HG03095 (cell line): Measurements from ENCODE around the gene HDAC4.
"Not testable (repeated sequence)": the region's sequence is repeated elsewhere in the genome, so short reads cannot be mapped to it uniquely, and the experiment has no call there.

ENCODE experiments used
- ATAC-seq: cut with Tn5 transposase; IDR thresholded peaks from one replicate; pipeline ENCODE4 v1.9.1; 2021; ENCODE audit warnings: moderate library complexity; ENCODE audit not compliant: unreplicated experiment

The HDAC4 gene

GRCh38 chr2:239400596-239401066, at the start of gene HDAC4:
TSS of gene HDAC4 (minus strand) at chr2:239401020. CDS start at chr2:239352699, 48,321 bp downstream.
- no peak for ATAC-seq

GRCh38 chr2:239449468-239449867, 48.6 kb upstream of the HDAC4 start:
- not testable (repeated sequence) for ATAC-seq

- ATAC-seq, result no peak
Observed at GRCh38 chr2:239445771-239446524, 45.1 kb upstream of the HDAC4 start.

DNA sequence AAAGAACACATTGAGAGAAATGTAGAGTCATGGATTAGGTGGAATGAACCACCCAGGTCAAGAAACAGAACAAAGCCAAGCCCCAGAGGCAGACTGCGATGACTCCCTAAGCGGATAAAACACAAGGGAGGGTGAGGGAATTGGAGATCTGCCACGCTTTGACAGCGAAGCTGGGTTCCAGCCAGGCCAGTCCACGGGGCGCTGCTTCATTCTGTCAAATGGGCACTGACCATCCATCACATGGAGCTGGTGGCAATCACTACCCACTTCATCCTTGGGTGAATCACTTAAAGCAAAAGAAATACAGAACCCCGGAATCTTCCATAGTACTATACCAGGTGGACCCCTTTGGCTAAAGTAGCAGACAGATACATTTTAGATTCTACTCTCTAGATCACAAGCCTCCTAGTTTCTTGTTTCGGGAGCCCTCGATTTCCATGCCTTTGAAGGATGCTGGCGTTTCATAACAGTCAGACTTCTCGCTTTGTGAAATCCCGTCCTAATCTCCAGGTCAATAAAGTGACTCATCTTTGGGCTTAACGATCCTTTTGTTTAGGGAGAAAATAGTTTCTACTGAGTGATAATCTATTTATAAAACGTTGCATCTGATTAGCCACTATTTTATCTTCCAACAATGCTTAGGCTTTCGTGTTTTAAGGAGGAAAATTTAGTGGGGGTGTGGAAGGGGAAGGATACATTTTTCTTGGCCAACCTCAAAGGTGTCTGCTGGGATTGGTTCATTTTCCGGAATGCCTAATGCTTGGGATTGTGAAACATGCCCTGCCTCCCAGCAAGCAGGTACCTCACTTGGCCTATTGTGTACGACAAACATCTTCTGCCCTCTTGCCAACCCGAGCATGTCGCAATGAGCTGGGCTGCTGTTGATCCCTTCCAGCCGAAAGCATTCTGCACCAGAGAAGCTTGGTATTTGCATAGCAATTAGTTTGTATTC, 44.1 kb upstream of the HDAC4 start:
- ATAC-seq, result no peak

DNA sequence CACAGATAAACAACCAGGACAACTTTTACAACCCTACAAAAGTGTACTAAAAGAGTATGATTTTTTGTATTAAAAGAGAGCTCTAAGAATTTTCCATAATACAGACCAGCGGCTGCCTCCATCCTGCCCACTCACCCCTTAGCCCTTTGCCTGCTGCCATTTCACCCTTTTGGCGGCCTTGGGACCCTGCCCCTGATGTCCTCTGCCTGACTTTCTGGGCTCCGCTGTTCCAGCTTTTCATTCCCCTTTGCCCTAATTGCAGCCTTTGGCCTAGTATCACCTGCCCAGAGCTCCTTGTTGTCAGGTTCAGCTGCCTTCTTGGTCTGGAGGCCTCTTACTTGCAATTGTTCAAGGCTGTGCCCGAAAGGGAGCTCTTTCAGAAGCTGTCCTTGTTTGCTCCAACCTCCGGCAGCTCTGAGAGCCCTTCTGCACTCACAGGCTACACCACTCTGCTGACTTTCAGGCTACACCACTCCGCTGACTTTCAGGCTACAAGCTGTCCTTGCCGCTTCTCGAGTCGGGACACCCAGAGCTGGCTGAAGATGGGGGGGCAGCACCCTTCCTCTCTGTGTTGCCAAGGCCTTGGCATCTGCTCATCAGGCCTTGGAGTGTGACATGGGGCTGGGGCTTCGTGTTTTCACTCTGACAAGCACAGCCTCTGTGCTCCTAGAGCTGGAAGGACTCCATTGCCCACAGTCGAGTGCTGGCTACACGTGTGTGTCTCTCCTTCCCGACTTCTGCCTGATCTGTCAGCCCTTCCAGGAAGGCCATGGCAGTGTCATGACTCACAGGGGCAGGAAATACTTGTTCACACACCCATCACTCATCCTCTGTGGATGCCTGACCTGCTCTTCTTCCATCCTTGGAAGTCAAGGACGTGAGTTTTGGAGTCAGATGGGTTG, 43.1 kb upstream of the HDAC4 start:
- ATAC-seq, result no peak

GRCh38 chr2:239443102-239443620, 42.3 kb upstream of the HDAC4 start:
- no peak for ATAC-seq

GRCh38 chr2:239442192-239442591, 41.4 kb upstream of the HDAC4 start:
- ATAC-seq, result no peak

DNA sequence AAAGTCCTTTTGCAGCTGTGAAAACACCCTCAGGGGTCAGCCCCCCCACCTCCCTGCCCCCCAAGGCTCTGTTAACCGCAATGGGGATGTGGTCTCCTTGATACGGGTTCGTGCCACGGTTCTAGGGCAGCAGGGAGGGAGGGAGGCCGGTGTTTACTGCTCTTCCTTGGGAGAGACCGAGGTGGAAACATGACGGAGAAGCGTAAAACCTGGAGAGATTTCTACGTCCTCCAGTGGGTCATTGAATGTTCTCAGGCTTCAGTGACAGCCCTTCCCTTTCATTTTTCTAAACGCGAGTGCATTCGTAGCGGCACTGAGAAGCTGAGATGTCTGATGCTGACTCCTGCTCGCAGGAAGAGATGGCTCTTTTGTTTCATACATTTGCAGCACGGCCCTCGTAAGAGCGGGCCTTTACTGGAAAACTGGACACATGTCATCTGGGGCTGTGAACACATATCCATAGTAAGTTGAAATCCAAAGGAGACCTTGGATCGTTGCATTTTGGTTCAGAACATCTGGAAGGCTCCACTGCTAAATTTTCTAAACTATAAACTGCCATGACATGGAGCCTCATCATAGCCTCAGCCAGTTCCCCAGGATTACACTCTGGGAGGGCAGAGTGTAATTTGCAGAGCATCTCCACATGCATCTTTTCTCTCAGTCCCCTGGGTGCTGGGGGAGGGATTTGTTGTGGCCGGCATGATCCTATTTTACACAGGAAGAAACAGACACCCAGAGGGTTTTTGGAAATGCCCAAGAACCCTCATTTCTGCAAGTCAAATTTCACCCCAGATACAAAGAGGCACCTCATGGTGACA, 40.6 kb upstream of the HDAC4 start:
- no peak for ATAC-seq

GRCh38 chr2:239440511-239440959, 39.7 kb upstream of the HDAC4 start:
- no peak for ATAC-seq

DNA sequence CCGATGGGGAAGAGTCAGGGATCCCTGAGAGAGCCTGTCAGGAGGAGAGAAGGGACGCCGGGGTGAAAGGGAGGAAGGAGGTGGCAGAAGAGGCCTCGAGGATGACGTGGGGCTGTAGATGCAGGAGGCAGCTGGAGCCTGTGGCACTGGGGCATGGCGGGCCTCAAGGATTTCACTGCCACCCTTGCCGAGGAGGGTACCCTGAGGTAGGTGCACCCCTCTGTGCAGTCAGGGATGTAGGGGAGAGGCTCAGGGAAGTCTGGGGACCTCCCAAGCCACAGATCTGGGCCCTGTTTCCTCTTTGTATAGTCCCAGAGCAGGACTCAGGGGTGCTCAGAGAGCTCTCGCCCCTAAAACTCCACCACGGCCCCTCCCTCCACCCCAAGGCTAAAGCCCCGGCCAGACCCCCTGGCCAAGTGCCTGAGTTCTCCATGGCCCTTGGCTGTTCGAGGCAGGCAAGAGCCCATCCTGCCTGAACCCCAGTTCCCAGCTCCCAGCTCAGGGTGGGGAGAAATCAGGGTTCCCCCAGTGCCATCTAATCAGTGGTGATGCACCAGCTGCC, 39.0 kb upstream of the HDAC4 start:
- ATAC-seq, result no peak

DNA sequence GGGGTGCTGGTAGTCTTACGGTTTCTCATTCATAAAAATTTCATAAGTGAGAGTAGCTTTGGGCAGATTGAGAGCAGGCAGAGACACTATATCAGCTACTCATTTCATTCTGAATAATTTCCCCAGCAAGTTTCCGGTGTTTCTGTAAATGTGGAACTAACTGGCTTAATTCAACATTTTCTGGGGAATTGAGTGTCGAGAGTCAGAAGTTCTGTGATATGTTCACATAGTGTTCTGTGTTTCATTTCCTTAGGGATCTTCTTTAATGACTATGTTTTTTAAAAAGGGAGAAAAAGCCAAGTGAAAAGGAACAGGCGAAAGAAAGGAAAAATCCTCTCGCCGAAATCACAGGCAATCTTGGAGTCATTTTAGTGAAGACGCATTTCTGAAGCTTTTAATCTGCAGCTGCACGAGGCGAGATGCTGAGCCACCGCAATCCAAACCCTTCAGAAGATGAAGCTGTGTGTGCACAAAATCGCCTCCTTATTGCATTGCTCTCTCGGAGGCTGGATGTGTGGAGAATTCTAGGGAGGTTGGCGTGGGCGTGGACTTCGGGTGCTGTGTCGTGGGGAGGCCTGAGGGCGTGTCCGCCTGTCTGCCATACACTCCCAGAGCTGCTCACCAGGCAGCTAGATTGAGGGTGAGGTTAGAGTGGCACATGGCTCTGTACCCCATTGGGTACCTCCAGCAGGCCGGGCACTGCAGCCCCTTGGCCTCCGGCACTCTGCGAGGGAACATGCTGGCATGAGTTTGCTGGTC, 38.4 kb upstream of the HDAC4 start:
- no peak for ATAC-seq

DNA sequence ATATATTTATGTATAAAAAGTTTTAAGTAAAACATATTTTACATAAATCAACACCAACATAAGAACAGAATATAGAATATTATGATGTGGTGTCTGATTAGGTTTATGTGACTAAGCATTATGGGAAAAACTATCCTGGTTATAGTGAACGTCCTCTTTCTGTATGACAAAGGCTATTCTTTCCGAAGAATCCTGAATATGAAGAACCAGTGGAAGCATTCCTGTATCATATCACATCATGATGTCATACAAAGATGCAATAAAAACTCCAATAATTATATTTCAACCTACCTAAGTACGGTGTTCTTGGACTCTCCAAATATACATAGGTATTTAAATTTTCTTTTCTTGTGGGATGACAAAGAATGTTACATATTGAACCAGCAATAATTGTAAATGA, 37.5 kb upstream of the HDAC4 start:
- no peak for ATAC-seq

- no peak for ATAC-seq
Observed at GRCh38 chr2:239436669-239437335, 36.0 kb upstream of the HDAC4 start.

DNA sequence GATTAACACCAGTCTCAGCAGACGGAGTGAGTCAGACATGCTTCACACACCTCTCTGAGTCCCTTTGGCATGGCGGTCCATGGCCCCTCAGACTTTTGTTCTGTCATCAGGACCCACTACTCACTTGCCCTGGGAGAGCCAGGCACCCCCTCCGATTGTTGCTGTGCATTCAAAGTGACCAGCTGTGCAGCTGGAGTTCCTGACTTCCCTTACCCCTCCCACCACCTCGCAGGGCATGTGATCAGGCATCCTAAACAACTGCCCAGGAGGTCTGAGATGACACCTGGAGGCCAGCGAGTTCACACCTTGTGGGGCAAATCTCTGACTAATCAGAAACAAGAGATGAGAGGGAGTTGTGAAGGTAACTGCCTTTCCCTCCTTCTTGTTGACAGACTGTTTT, 35.3 kb upstream of the HDAC4 start:
- ATAC-seq, result no peak

DNA sequence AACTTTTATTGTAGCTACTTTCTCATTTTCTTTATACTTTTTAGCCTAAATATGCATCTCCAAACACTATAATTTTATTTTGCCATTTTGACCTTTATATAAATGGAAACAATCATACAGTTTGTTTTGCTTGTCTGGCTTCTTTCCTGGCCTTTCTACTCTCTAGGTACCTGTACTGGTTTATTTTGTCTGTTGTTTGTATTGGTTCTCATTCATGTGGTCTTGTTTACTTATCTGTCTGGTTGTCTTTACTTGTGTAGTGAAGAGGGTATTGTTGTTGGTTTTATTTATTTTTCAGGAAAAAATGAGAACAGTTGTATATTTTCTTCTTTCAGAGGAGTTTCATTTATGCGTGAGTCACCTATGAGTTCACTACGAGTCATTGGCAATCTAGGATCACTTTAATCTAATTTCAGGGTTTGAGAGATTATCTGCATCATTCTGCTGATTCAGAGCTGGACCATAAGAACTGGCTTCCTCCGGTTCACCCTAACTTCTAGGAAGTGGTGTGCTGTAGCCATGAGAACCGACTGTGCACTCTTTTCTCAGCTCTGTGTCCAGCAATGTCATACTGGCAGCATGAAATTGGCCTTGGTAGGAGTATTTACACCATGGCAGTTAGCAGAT, 33.1 kb upstream of the HDAC4 start:
- ATAC-seq, result no peak

DNA sequence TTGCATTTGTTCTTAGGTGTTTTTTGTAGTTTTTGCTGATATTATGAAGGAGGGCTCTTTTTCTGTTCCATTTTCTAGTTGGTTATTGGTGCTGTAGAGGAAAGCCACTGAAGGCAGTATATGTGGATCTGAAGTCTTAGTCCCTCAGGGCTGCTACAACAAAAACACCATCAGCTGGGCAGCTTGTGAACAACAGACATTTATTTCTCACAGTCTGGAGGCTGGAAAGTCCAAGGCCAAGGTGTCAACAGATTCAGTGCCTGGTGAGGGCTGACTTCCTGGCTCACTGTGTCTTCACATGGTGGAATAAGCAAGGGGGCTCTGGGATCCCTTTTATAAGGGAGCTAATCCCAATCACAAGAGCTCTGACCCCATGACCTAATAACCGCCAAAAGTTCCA, 31.4 kb upstream of the HDAC4 start:
- ATAC-seq, result no peak

- ATAC-seq, result no peak
Observed at GRCh38 chr2:239431536-239431935, 30.7 kb upstream of the HDAC4 start.
